Duodenal mucosa (tissue), 2 donors: ENCODE data around the gene FARS2.

Experiments
- H3K27ac ChIP-seq: one replicate; pipeline ENCODE4 v1.7.0; 2013; ENCODE audit warnings: low read depth, low read length
- H3K27me3 ChIP-seq, 2 donors: one replicate each; pipeline ENCODE4 v1.7.0; 2013; ENCODE audit warnings: low read length in 2 of 2, control low read depth in 1 of 2; ENCODE audit not compliant: insufficient read depth in 2 of 2, control insufficient read depth in 1 of 2
- H3K36me3 ChIP-seq, 2 donors: one replicate each; pipeline ENCODE4 v1.7.0; 2013; ENCODE audit warnings: low read length in 2 of 2, control low read depth in 1 of 2; ENCODE audit not compliant: insufficient read depth in 2 of 2, control insufficient read depth in 1 of 2
- H3K4me1 ChIP-seq, 2 donors: one replicate each; pipeline ENCODE4 v1.7.0; 2013; ENCODE audit warnings: low read length in 2 of 2, control low read depth in 1 of 2; ENCODE audit not compliant: insufficient read depth in 2 of 2, control insufficient read depth in 1 of 2
- H3K4me3 ChIP-seq, 2 donors: one replicate each; pipeline ENCODE4 v1.7.0; 2013; ENCODE audit warnings: low read length in 2 of 2, low read depth in 1 of 2
- H3K9ac ChIP-seq, 2 donors: one replicate each; pipeline ENCODE4 v1.7.0; 2013; ENCODE audit warnings: low read length in 2 of 2, low read depth in 1 of 2
- H3K9me3 ChIP-seq, 2 donors: one replicate each; pipeline ENCODE4 v1.7.0; 2013; ENCODE audit warnings: low read length in 2 of 2, control low read depth in 1 of 2; ENCODE audit not compliant: control insufficient read depth in 1 of 2

Gene FARS2

DNA sequence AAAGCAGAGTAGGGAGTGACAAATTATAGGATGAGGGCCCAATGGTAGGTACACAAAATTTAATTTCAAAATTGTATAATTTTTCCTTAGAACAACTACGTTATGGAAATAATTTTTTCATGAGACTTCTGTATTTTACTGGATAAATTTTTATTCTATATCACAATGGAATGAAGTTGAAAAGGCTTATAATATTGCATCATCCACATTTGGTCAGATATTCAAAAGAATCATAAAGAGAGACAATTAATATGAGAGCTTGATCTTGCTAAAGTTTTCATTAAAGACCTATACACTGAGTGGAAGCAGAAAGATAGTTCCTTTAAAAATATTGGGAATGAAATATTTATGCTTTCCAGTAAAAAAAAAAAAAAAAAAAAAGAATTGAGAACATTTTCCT lies 242.8 kb downstream of the FARS2 start:
- Histone ChIP-seq H3K36me3 (no peaks in the 10 kb centered on the region), H3K4me1 (no peaks in the 10 kb centered on the region), H3K4me3 (no peak overlapping the region), H3K27me3 (no peaks in the 10 kb centered on the region), H3K9ac (no peak overlapping the region), H3K27ac (no peak overlapping the region), H3K9me3 (no peaks in the 10 kb centered on the region)

DNA sequence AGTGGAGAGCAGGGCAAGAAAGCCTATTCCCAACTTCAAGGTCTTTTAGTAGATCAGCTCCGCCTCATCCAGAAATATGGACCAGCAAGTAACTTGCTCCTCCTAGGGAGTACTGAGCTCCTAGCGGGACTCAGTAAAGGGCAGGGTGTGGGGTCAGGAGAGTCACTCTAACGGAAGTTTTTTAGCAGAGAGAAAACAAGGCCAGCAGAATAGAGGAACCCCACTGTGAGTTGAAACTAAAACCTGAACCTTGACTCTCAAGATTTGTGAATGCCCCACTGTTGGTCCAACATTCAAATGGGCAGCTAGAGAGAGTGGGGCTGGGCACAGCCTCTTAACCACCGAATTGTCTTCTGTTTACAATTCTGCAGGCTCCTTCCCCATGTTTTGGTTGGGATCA lies 244.8 kb downstream of the FARS2 start:
- H3K36me3 ChIP-seq: no peaks in the 10 kb centered on the region
- H3K27me3 ChIP-seq: no peaks in the 10 kb centered on the region
- H3K4me3 ChIP-seq: no peak overlapping the region
- H3K9me3 ChIP-seq: no peaks in the 10 kb centered on the region
- no peak overlapping the region for H3K9ac ChIP-seq
- no peak overlapping the region for H3K27ac ChIP-seq
- H3K4me1 ChIP-seq: no peaks in the 10 kb centered on the region

DNA sequence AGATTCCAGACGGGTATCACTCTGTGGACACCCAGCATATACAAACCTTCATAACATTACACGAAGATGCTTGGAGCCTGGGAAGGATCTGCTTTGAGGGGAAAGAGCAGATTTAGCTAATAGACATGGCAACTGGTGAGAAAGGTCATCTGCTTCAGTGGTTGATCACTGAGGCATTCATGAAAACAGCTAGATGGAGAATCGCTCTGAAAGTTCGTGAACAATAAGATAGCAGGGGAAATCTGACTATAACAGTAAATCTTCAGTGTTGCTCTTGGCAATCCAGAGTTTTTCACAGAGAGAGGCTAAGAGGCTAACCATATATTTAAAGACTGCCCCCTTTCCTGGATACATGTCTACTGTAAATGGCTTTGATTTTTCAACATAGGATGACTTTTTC lies 245.3 kb downstream of the FARS2 start:
- Histone ChIP-seq H3K9ac (no peak overlapping the region), H3K9me3 (no peaks in the 10 kb centered on the region), H3K4me1 (no peaks in the 10 kb centered on the region), H3K27ac (no peak overlapping the region), H3K36me3 (no peaks in the 10 kb centered on the region), H3K4me3 (no peak overlapping the region), H3K27me3 (no peaks in the 10 kb centered on the region)

DNA sequence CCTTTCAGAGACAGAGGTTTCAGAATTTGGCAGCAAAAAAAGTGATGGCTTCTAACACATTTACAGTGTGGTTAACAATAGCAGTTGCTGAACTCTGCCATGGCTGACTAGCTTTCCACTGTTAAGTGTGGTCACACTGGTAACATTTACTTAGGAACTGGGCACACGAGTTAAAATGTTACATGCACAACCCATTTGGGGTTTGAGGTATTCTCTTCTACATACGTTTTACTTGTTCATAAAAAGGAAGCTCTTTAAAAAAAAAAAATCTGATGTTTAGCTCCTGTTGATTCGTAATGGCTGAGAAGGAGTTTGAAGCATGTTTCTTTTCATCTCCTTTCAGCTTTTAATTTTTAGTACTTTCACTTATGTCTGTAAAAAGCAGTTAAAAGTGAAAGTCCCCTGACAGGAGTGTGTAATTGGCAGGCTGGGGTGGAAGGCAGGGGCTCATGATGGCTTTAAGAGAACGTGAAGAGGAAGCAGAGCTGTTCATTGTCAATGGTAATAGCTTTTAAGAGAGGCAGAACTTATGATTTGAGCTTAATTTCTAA lies 245.9 kb downstream of the FARS2 start:
- Histone ChIP-seq H3K27me3 (no peaks in the 10 kb centered on the region), H3K4me1 (no peaks in the 10 kb centered on the region), H3K4me3 (no peak overlapping the region), H3K27ac (no peak overlapping the region), H3K9me3 (no peaks in the 10 kb centered on the region), H3K36me3 (no peaks in the 10 kb centered on the region), H3K9ac (no peak overlapping the region)

DNA sequence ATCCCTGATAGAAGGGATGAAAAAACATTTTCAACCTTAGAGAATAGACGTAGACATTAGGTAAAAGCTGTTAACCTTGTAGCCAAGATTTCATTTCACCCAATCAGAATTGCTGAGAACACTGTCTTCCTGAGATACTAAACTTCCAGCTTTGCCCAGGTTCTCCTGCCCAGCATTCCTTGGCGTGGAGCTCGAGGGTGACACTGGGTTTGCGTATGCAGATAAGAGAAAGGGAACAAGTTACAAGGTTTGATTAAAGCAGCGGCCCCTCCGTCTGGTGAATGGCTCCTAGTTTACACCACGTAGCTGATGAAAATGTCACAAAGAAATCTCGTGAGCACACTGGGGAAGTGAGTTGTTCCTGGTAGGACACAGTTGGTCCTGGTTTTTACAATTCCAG lies 247.8 kb downstream of the FARS2 start:
- no peaks in the 10 kb centered on the region for H3K4me1 ChIP-seq
- no peaks in the 10 kb centered on the region for H3K27me3 ChIP-seq
- H3K9ac ChIP-seq: no peak overlapping the region
- no peak overlapping the region for H3K27ac ChIP-seq
- H3K9me3 ChIP-seq: no peaks in the 10 kb centered on the region
- H3K4me3 ChIP-seq: no peak overlapping the region
- H3K36me3 ChIP-seq: no peaks in the 10 kb centered on the region

DNA sequence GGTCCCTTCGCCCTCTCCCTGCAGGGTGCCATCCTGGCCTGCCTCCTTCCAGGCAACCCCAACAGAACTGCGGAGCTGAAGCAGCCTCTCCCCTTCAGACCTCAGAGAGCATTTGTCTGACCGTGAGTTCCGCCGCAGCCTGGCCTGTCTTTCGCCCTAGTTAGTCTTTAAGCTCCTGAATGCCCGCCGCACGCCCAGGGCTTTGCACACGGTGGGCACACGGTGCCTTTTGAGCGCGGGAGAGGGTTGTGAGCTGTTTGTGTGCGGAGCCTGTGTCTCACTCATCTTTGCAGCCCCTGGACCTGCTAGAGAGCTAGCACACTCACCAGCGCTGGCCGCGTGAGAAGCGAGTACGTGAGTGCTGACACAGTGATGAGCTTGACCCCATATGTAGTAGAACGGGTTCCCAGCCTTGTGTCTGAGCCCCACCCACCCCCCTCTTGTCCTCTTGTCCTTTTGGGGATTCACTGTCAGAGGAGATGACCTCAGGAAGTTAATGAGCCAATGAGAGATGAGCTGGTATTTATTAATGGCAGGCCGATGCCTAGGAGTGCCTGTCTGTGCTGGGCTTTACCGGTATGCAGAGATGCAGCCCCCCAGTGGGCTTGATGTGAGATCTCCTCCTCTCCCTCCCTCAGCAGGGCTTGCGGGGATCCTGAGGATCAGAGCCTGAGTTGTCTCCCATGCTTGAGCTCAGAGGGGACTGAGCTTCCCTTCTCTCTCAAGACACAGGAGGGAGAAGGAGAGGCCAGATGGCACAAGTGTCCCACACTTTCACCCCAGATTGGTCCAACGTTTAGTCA lies 249.2 kb downstream of the FARS2 start:
- Histone ChIP-seq H3K9ac (no peak overlapping the region), H3K9me3 (no peaks in the 10 kb centered on the region), H3K4me3 (no peak overlapping the region), H3K27me3 (no peaks in the 10 kb centered on the region), H3K4me1 (no peaks in the 10 kb centered on the region), H3K36me3 (no peaks in the 10 kb centered on the region), H3K27ac (no peak overlapping the region)

DNA sequence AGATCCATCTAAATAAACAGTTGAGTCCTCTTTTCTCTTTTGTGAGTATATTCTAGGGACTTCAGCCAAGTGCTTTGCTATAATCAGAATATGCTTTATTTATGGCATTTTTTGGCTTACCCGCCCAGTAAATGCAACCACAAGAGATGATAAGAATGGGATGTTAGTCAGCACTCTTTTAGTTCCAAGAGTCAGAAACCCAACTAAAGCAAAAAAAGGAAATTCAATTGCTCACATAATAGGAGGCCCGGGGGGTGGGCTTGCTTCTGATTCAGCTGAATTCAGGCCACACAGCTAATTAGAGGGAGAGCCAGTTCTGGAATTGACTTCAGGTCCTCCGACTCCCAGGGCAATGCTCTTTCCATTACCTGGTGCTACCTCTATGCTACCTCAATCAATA lies 250.6 kb downstream of the FARS2 start:
- H3K36me3 ChIP-seq: no peaks in the 10 kb centered on the region
- no peaks in the 10 kb centered on the region for H3K27me3 ChIP-seq
- H3K9ac ChIP-seq: no peak overlapping the region
- no peaks in the 10 kb centered on the region for H3K4me1 ChIP-seq
- H3K27ac ChIP-seq: no peak overlapping the region
- no peak overlapping the region for H3K4me3 ChIP-seq
- H3K9me3 ChIP-seq: no peaks in the 10 kb centered on the region

DNA sequence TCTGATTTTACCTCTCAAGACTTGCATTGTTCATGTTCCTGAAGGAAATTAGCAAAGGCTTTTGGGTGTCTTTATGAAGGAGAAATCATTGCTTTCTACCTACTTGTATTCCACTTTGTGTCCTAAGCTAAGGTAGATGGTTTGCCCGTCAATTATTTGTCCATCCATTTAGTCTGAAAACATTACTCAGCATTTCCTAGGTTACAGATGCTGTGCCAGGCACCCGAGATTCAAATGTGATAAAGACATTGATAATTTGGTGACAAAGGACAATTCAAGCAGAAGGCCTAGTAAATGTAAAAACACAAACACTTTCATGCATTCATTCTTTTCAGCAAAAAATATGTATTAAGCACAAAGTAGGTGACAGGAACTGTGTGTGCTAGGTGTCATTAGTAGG lies 251.1 kb downstream of the FARS2 start:
- Histone ChIP-seq H3K27ac (no peak overlapping the region), H3K36me3 (no peaks in the 10 kb centered on the region), H3K9ac (no peak overlapping the region), H3K4me3 (no peak overlapping the region), H3K9me3 (no peaks in the 10 kb centered on the region), H3K4me1 (no peaks in the 10 kb centered on the region), H3K27me3 (no peaks in the 10 kb centered on the region)

DNA sequence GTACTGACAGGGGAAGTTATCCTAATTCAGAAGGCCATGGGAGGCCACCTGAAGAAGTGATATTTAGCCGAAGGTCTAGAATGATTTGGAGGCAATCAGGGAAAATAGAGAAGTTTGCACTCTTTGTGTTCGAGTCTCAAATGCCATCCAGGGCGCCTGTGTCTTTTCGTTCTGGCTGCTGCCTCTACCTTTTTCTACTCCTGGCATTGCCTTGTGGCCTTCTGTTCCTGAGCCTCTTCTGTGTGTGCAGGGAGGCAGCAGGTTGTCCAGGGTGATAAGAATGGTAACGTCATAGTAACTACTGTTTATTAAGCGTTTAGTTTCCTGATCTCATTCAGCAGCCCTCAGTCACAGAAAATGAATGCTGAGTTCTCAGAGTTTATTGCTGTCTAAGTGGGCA lies 252.1 kb downstream of the FARS2 start:
- Histone ChIP-seq H3K27ac (no peak overlapping the region), H3K4me1 (no peaks in the 10 kb centered on the region), H3K27me3 (no peaks in the 10 kb centered on the region), H3K36me3 (no peaks in the 10 kb centered on the region), H3K9me3 (no peaks in the 10 kb centered on the region), H3K9ac (no peak overlapping the region), H3K4me3 (no peak overlapping the region)

DNA sequence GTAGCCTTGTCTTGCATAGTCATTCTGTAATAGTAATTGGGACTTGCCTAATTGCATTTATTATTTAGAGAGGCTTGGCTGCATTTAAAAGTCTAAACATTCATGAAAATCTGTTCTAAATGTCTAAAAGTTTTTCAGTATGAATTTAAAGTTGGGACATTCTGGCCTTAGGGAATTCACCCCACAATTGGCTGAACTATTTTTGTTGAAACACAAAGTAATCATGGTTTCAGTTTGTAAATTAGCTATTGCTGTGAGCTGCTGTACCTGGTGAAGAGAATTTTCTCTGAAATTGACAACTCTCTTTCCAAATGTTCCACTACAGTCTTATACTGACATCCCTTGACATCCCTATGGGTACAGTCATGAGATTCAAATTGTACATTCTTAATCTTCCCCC lies 253.0 kb downstream of the FARS2 start:
- no peaks in the 10 kb centered on the region for H3K4me1 ChIP-seq
- no peak overlapping the region for H3K4me3 ChIP-seq
- H3K9me3 ChIP-seq: no peaks in the 10 kb centered on the region
- H3K27me3 ChIP-seq: no peaks in the 10 kb centered on the region
- H3K27ac ChIP-seq: no peak overlapping the region
- no peaks in the 10 kb centered on the region for H3K36me3 ChIP-seq
- H3K9ac ChIP-seq: no peak overlapping the region
